Activated CD4-positive, CD25-positive, alpha-beta regulatory T cell treated with anti-CD3 and anti-CD28 coated beads, Interleukin-2, amount 50 U/mL, for 16 hours (primary cell): ENCODE measurements around the gene SPINK4.

ENCODE experiments used
- DNase-seq: peaks from one replicate; pipeline ENCODE4 v3.0.0-alpha.2; 2020; ENCODE audit warnings: low read depth, low spot score

Gene SPINK4

GRCh38 chr9:33229359-33230114 is 10.4 kb upstream of the SPINK4 start:
- DNase-seq = no peak

DNA sequence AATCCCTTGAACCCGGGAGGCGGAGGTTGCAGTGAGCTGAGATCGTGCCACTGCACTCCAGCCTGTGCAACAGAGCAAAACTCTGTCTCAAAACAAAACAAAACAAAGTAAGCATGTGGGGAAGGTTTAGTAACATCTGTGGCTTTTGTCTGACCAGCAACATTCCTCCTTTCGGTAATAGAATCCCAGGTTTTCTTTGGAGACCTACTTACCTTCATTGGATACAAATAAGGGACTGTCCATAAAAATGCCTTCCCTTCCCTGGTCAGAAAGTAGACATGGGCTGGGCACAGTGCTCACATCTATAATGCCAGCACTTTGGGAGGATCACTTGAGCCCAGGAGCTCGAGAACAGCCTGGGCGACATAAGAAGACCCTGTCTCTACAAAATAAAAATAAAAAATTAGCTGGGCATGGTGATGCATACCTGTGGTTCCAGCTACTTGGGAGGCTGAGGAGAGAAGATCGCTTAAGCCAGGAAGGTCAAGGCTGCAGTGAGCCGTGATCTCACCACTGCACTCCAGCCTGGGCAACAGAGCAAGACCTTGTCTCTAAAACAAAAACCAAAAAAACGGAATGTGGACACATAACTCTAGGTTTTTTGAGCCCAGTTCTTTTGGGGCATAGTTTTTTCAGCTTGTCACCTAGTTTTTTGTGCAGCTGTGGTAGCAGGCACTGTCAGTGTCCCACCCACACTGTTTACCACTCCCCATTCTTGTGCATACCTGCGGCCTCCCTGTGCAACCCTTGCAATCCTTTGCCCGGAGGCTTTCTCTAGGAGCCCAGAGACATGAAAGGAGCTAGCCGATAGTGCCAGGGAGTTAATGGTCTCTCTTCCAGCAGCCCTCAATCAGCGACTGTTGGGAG is 9.0 kb upstream of the SPINK4 start:
- DNase-seq = no peak

- DNase-seq = no peak
Measured at GRCh38 chr9:33231623-33231942, 8.4 kb upstream of the SPINK4 start.

- DNase-seq = no peak
Measured at GRCh38 chr9:33232815-33233214, 7.2 kb upstream of the SPINK4 start.

DNA sequence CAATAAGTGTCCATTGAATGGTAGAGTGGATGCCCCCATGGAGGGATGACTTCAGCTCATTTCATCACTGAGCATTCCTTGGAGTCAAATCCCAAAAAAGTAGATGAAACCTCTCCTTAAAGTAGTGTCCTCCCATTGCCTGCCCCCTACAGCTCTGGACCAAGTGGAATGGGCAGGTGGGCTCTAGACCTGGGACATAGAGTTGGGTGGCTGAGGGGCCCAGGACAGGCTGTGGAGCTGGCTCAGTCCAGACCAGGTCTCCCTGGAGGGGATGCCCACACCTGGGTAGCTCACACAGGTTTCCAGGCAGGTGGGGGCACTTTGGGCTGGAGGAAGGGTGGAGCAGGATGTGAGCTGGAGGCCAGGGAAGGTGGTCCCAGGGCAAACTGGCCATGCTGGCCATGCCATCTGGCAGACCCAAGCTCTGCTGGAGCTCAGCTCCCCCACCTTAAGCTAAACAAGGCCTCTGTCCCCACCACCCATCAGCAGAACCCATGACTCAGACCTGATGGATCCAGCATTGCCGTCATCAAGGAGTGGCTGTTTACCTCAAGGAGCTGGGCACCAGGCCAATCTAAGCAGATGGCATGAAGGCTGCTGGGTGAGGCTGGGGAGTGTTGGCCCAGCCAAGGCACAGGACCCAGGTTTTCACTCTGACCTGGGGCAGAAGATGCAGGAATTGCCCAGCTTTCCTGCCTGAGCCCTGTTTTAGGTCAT is 6.2 kb upstream of the SPINK4 start:
- DNase-seq = no peak

DNA sequence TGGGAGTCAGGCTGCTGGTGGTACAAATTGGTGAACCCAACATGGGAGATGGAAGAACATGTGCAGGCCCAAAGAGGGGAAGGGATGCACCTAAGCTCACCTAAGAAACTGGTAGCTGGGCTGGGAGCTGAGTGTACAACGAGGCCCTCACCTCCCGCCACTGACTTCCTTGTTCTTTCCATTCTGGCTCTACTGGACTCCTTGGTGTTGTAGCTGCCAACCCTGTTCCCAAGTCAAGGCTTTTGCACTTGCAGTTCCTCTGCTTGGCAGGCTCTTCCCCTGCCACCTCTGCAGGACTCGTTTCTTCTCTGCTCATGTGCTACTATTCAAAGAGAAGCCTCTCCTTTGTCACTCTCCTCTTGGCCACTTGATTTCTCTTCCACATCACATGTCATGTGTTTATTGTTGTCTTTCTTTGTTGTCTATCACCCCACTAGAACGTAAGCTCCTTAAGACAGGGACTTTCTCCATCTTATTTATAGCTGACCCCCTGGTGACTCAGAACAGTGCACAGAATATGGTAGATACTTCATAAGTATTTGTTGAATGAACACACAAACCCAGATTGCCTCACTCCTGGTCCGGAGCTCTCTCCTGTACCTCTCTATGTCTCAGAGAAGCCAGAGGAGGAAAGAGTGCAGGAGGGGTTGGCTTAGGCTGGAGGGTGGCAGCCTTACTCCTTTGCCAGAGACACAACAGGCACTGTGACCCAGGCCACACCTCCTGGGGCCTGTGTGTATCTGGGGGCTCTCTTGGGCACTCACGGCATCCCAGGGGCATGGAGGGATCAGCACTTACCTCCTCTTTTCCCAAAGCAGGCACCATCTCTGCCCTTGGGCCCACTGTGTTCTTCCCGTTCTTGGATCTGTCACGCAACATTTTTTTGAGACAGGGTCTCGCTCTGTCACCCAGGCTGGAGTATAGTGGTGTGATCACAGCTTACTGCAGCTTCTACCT is 5.2 kb upstream of the SPINK4 start:
- DNase-seq = no peak

DNA sequence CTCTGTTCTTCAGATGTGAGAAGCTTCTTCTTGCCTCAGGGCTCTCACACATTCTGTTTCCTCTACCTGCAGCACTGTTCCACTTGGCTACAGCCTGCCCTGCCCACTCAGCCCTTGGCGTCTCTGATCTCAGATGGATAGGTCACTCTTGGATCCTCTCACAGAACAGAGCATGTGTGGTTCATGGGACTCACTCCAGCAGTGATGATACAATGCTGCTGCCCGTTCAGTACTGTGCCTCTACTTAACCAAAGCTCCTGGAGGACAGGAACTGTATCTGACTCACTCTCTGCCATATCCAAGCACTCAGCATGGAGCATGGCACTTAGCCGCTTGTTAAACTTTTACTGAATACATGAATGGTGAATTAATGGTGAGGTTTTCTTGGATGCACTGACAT is 3.4 kb upstream of the SPINK4 start:
- DNase-seq = no peak

- no peak for DNase-seq
Measured at GRCh38 chr9:33241298-33241697, 1.3 kb downstream of the SPINK4 start.

DNA sequence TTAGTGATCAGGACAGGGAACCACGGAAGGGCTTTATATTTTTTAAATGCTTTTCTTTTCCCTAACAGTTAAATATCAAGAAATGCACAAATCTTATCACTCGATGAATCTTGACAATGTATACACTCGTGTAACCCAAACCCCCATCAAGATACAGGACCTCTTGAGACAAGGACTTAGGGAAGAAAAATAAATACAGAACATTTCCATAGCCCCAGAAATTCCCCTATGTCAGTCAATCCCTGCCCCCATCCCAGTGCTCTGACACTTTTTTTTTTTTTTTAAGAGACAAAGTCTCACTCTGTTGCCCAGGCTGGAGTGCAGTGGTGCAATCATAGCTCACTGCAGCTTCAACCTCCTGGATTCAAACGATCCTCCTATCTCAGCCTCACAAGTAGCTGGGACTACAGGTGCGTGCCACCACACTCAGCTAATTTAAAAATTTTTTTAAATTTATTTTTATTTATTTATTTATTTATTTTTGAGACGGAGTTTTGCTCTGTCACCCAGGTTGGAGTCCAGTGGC is 2.7 kb downstream of the SPINK4 start:
- no peak for DNase-seq

- no peak for DNase-seq
Measured at GRCh38 chr9:33244137-33244784, 4.3 kb downstream of the SPINK4 start.

DNA sequence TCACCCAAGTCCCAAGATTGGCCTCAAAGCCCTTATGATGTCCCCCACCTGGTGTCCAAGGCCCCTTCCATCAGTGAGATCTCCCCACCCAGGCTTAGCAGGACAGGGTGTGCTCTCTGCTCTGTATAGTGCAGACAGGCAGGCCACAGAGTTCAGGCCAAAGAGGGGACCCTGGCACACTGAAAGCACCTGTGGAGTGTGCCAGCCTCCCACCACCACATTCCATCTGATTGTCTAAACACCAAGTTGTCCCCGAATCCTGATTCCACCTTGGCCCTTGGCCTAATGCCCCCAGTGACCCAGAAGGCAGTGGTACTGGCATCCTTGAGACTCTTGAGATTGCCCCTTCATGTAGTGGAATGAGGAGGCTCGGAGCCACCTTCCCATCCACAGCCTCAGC is 5.4 kb downstream of the SPINK4 start:
- no peak for DNase-seq

GRCh38 chr9:33246269-33246860 is 6.4 kb downstream of the SPINK4 start:
- no peak for DNase-seq

DNA sequence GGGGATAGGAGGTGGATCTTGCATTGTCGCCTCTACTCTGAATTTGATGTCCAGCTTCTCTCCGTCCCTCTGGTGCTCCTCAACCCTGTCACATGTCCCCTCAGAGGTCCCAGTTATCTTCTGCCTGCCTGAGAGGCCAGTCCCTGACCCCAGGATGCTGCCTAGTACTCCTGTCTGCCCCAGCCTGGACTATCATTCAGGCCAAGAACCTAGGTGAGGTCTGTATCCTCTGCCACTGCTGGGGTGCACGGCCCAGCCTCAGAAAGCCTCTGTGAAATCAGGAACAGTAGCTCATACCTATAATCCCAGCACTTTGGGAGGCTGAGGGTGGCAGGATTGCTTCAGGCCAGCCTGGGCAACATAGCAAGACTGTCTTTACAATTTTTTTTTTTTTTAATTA is 8.6 kb downstream of the SPINK4 start:
- no peak for DNase-seq

DNA sequence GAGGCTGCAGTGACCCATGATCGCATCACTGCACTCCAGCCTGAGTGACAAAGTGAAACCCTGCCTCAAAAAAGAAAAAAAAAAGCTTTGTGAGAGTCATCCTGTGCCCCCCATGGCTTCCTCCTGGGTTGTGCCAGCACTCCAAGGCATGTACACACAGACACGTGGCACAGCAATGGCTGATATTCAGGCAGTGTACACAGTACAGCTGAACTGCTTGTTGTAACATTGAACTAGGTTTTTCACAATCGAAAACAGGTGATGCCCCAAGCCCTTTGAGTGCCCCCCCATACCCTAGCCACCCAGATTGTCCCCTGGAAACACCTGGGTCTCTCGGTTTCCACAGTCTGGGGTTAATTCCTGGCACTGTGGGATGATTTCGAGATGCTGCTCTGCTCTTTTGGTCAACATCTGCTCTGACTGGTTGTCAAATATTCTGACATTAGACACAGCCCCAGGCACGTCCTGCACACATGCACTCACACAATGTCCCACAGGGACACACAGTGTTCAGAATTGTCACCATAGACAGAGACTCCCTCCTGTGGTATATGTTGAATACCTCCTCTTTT is 9.2 kb downstream of the SPINK4 start:
- no peak for DNase-seq

DNA sequence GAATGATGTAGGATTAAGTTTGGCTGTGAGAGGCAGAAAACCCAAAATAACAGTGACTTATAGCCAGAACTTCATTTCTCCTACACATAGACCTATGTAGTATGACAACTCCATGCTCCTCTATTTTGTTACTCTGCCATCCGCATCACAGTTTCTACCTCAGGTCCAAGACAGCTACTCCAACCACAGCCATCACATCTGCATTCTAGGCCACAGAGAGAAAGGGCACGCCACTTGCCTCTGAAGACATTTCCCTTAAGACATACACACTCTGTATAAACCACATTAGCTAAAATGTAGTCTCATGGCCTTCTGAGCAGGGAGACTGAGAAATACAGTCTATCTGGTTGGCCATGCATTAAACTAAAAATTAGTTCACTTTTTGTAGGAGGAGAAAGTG is 10.0 kb downstream of the SPINK4 start:
- DNase-seq = no peak

- DNase-seq = no peak
Measured at GRCh38 chr9:33250458-33250995, 10.6 kb downstream of the SPINK4 start.

DNA sequence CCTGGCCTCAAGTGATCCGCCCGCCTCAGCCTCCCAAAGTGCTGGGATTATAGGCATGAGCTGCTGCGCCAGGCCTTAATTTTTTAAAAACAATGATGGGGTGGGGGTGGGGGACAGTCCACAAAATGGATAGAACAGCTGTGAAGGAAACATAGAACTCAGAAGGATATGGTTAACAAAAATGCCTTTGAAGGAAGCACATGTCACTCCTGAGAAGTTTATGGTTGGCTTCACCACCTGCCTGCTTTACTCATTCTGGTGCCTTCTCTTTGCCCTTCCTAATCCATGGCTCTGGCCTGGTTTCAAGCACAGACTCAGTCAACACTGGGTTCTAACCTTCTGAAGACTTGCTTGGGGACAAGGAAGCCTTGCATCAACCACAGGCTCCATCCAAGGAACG is 14.2 kb downstream of the SPINK4 start:
- DNase-seq = no peak

DNA sequence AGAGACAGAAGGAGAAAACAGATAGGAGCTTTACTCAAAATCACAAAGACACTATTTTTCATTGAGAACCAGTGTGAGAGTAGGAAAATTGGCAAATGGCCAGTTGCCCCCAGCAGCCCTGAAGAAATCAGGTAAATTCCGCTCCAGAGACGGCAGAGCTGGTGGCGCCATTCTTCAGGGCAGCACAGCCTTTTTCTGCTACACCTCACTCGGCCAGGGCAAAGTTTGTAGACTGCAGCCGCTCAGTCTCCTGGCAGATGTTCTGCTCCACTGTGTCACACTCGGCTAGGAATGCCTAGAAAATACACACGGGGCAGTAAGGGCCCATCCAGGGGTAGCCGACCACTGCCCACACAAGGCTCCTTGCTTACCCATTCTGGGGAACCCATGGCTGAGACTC is 15.0 kb downstream of the SPINK4 start:
- no peak for DNase-seq

DNA sequence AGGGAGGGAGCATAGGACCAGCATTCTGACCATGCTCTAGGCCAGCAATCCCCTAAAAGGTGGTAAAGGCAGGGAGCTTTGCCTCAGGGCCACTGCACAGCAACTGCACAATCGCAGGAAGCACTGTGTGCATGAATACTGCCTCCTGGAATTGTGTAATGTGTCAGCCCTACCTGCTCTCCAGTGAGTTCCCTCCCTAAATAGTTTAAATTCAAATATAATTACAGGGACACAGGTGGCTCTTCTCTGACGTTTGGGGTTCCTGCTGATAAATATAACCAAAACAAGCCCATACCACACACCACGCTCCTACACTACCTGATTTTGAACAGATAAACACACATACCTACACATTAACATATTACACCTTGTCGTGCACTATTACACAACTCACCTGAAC is 15.5 kb downstream of the SPINK4 start:
- DNase-seq = no peak

DNA sequence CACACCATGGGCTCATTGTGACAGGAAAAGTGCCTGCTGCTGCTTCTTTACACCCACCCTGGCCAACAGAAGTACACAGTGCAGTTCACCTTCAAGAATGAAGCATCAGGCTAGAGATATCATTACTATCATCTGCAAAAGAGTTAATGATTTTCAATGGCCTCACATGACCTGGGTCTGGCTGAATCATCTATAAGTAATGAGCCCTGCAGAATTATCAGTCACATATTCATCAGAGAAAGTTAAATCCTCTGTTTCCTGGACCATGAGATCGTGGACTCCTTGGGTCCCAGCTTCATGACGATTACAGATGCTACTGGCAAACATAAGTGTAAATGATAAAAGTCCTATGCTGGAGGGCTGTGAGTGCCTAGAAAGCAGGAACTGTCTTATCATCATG is 16.3 kb downstream of the SPINK4 start:
- no peak for DNase-seq
